Measurements from ENCODE around the gene GPX7. TPM values are rescaled to one million over a fixed set of nuclear protein-coding genes. Genes with fewer than 3 reads are reported as not detected.

Gene GPX7
- total RNA-seq, 1 experiment from 2014 or later: not detected

GRCh38 chr1:52592637-52593323 is 9.4 kb upstream of the GPX7 start:
- Histone ChIP-seq H2AFZ (ENCODE audit: low read length) (no peak overlapping the region), H3K4me2 (ENCODE audit: low read length) (no peak overlapping the region), H3K9me2 (replicated peaks; ENCODE audit: low read length) (no peaks in the 10 kb centered on the region), H3K9ac (ENCODE audit: low read length) (no peak overlapping the region), H4K20me1 (ENCODE audit: low read length) (no peaks in the 10 kb centered on the region), H3K9me3 (ENCODE audit: low read length) (no peaks in the 10 kb centered on the region), H3K79me2 (ENCODE audit: low read length) (no peaks in the 10 kb centered on the region), H3K36me3 (ENCODE audit: low read depth, low read length) (no peaks in the 10 kb centered on the region), H3K4me3 (ENCODE audit: low read length) (no peak overlapping the region), H3K4me1 (ENCODE audit: insufficient read depth, low read length) (no peaks in the 10 kb centered on the region), H3K27me3 (ENCODE audit: low read length) (no peaks in the 10 kb centered on the region), H3F3A (ENCODE audit: low read length, unreplicated experiment) (no peaks in the 10 kb centered on the region), H3K27ac (ENCODE audit: low read length) (no peak overlapping the region)
- no peak for ATAC-seq
- BruUV-seq (replicated peaks): no TSS peak
- intact Hi-C loops (cut with micrococcal nuclease): no loop called here
- DNase-seq: no peak
- CTCF ChIA-PET: no interaction called here
- POLR2A ChIA-PET (ENCODE audit: unreplicated experiment): no interaction called here
- TF ChIP-seq CTCF (conservative IDR thresholded peaks at IDR 0.05; ENCODE audit: low read depth, low read length) (no peak), EZH2phosphoT487 (IDR thresholded peaks at IDR 0.05; ENCODE audit: borderline replicate concordance, low read length) (no peak), EZH2 (IDR thresholded peaks at IDR 0.05; ENCODE audit: low read length, unreplicated experiment) (no peak)

- no peak for DNase-seq
- H3K79me2 ChIP-seq (ENCODE audit: low read length): no peaks in the 10 kb centered on the region
Observed at GRCh38 chr1:52593495-52593894, 8.7 kb upstream of the GPX7 start.

More at GRCh38 chr1:52593495-52593894, 8.7 kb upstream of the GPX7 start:
- no peak overlapping the region for H3K4me2 ChIP-seq (ENCODE audit: low read length)
- no peaks in the 10 kb centered on the region for H3K36me3 ChIP-seq (ENCODE audit: low read depth, low read length)
- no peak overlapping the region for H2AFZ ChIP-seq (ENCODE audit: low read length)
- no peaks in the 10 kb centered on the region for H3K9me2 ChIP-seq (replicated peaks; ENCODE audit: low read length)
- ChIA-PET POLR2A (ENCODE audit: unreplicated experiment) (no interaction called here), CTCF (no interaction called here)
- no peak overlapping the region for H3K9ac ChIP-seq (ENCODE audit: low read length)
- no TSS peak for BruUV-seq (replicated peaks)
- intact Hi-C loops (cut with micrococcal nuclease): no loop called here
- no peak overlapping the region for H3K27ac ChIP-seq (ENCODE audit: low read length)
- H3K4me3 ChIP-seq (ENCODE audit: low read length): no peak overlapping the region
- ATAC-seq: no peak
- no peaks in the 10 kb centered on the region for H3K27me3 ChIP-seq (ENCODE audit: low read length)
- H4K20me1 ChIP-seq (ENCODE audit: low read length): no peaks in the 10 kb centered on the region
- TF ChIP-seq EZH2phosphoT487 (IDR thresholded peaks at IDR 0.05; ENCODE audit: borderline replicate concordance, low read length) (no peak), CTCF (conservative IDR thresholded peaks at IDR 0.05; ENCODE audit: low read depth, low read length) (no peak), EZH2 (IDR thresholded peaks at IDR 0.05; ENCODE audit: low read length, unreplicated experiment) (no peak)
- H3K4me1 ChIP-seq (ENCODE audit: insufficient read depth, low read length): no peaks in the 10 kb centered on the region
- H3K9me3 ChIP-seq (ENCODE audit: low read length): no peaks in the 10 kb centered on the region
- H3F3A ChIP-seq (ENCODE audit: low read length, unreplicated experiment): no peaks in the 10 kb centered on the region
